H1 (cell line): Measurements from ENCODE around the gene ABI1.

Source experiments
- CHD1 ChIP-seq: IDR thresholded peaks from 2 replicates; pipeline ENCODE4 v1.6.1; 2012; ENCODE audit warnings: low read depth, low read length, improper control_type of control experiment
- CTCF ChIP-seq, 3 experiments: IDR thresholded peaks; 1 replicate in 2 of 3; 2 replicates in 1 of 3; pipeline versions ENCODE4 v1.5.1 to v1.6.1; 2011; ENCODE audit warnings: low read length in 3 of 3, mild to moderate bottlenecking in 3 of 3, inconsistent platforms in 2 of 3, low read depth in 1 of 3, moderate library complexity in 1 of 3; ENCODE audit not compliant: insufficient read depth in 1 of 3; ENCODE audit errors: control extremely low read depth in 1 of 3
- EZH2 ChIP-seq: fragments of 200-600 bp; sonication (generic); IDR thresholded peaks from 2 replicates; pipeline ENCODE4 v1.7.1; 2012; ENCODE audit warnings: low read depth, mild to moderate bottlenecking, moderate library complexity, low read length, inconsistent platforms; ENCODE audit not compliant: severe bottlenecking
- KDM4A ChIP-seq: IDR thresholded peaks from one replicate; pipeline ENCODE4 v1.7.1; 2012; ENCODE audit warnings: low read depth, mild to moderate bottlenecking, moderate library complexity, low read length, inconsistent platforms; ENCODE audit not compliant: severe bottlenecking
- NRF1 ChIP-seq: IDR thresholded peaks from 2 replicates; pipeline ENCODE4 v1.6.1; 2011; ENCODE audit warnings: mild to moderate bottlenecking, low read depth, low read length, improper control_type of control experiment

DNA sequence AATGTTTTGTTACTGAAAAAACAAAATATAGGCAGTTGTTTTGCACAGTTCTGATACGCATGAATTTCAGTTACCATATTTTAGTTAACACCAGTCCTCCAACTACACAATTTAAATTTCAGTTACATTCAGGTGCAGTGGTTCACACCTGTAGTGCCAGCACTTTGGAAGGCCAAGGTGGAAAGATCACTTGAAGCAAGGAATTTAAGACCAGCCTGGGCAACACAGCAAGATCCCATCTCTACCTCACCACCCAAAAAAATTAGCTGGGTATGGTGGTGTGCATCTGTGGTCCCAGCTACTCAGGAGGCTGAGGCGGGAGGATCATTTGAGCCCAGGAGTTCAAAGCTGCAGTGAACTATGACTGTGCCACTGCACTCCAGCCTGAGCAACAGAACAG lies 45.3 kb downstream of the ABI1 start:
- TF ChIP-seq CTCF (IDR thresholded peaks at IDR 0.05; ENCODE audit: control extremely low read depth in 1 of 3, insufficient read depth in 1 of 3, low read depth in 1 of 3, low read length in 3 of 3): no peak
- TF ChIP-seq KDM4A: no peak
- no peak for TF ChIP-seq NRF1
- TF ChIP-seq EZH2: no peak
- no peak for TF ChIP-seq CHD1
